Osteoblast (primary cell): ENCODE data around the gene GASK1B. TPM values are rescaled to one million over a fixed set of nuclear protein-coding genes. Genes with fewer than 3 reads are reported as not detected.
A peak's percentile ranks its signal among the peaks of the same experiment; 100 is the strongest.

Source experiments
- DNase-seq: peaks from one replicate; pipeline ENCODE4 v3.0.0; 2011; ENCODE audit warnings: low spot score, mixed read lengths; ENCODE audit not compliant: insufficient read length; ENCODE audit errors: missing footprints
- H2AFZ ChIP-seq: 2 replicates; pipeline ENCODE4 v1.6.0; 2011; ENCODE audit warnings: mild to moderate bottlenecking, low read length
- H3K27ac ChIP-seq: 2 replicates; pipeline ENCODE4 v1.5.1; 2011; ENCODE audit warnings: mild to moderate bottlenecking, low read depth, low read length, moderate library complexity
- H3K27me3 ChIP-seq: 2 replicates; pipeline ENCODE4 v1.6.0; 2012; ENCODE audit warnings: mild to moderate bottlenecking, control low read depth, inconsistent platforms, low read length, moderate library complexity; ENCODE audit not compliant: insufficient read depth
- H3K36me3 ChIP-seq: 2 replicates; pipeline ENCODE4 v1.5.1; 2011; ENCODE audit warnings: mild to moderate bottlenecking, low read length, control low read depth, moderate library complexity; ENCODE audit not compliant: insufficient read depth
- H3K4me1 ChIP-seq: 2 replicates; pipeline ENCODE4 v1.5.1; 2011; ENCODE audit warnings: mild to moderate bottlenecking, low read length, control low read depth, moderate library complexity; ENCODE audit not compliant: insufficient read depth
- H3K4me2 ChIP-seq: 2 replicates; pipeline ENCODE4 v1.6.0; 2011; ENCODE audit warnings: mild to moderate bottlenecking, low read length; ENCODE audit not compliant: insufficient read depth
- H3K4me3 ChIP-seq: fragments of 200-600 bp; sonication (generic); 3 replicates; pipeline ENCODE4 v1.5.1; 2012; ENCODE audit warnings: mild to moderate bottlenecking, low read length, inconsistent platforms; ENCODE audit not compliant: insufficient read depth
- H3K79me2 ChIP-seq: 2 replicates; pipeline ENCODE4 v1.6.0; 2012; ENCODE audit warnings: mild to moderate bottlenecking, low read length, control low read depth, inconsistent platforms; ENCODE audit not compliant: insufficient read depth
- H3K9me3 ChIP-seq: 2 replicates; pipeline ENCODE4 v1.5.1; 2011; ENCODE audit warnings: low read depth, low read length, control low read depth
- H4K20me1 ChIP-seq: 2 replicates; pipeline ENCODE4 v1.6.0; 2012; ENCODE audit warnings: mild to moderate bottlenecking, low read length, control low read depth; ENCODE audit not compliant: insufficient read depth
- total RNA-seq: library from RNA; depleted of rRNA; stranded (reverse); fragments of >200 nt; gene quantifications from 2 replicates; pipeline ENCODE4 v1.2.3, GENCODE V29; 2012
- TF ChIP-seq, protein P1 (sequence below): IDR thresholded peaks from 2 replicates; pipeline ENCODE4 v1.5.1; 2011; ENCODE audit warnings: mild to moderate bottlenecking, low read depth, low read length, moderate library complexity; ENCODE audit errors: extremely low read depth

GASK1B gene
- total RNA-seq, 1 donor, result 42.0 TPM

DNA sequence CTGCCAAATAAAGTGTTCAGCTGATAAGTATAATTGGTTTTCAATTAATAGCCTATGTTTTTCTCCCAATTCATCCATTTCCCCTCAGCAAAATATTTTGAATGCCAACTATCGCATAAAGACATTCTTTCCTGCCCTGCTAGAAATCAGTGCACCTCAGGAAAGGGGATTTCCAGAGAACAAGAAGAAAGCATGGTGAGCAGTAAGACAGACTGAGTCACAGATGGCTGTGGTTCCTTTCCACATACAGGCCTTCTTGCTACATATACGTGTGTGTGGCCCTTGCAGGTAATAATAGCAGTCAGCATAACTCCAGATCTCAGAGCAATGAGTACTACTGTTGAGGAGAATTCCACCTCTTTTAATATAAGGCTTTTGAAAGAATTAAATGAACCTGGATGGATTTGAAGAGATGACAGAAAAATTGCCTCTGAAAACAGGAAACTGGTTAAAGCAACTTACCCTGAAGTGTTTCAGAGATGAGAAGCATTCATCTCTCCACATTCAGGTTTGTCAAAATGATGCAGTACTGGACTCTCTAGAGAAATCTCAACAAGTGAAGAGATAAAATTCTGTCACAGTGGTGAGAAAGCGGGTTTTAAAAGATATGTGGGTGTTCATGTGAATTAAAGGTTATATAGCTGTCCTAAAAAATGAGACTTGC is 13.6 kb downstream of the GASK1B start:
- Histone ChIP-seq H2AFZ (no peak overlapping the region), H3K36me3 (no peaks in the 10 kb centered on the region), H3K4me3 (no peak overlapping the region), H3K4me1 (peaks cover 28% of the 10 kb centered on the region), H3K9me3 (no peaks in the 10 kb centered on the region), H3K27ac (peak overlapping the region; percentile 21), H4K20me1 (no peaks in the 10 kb centered on the region), H3K27me3 (no peaks in the 10 kb centered on the region), H3K79me2 (peaks cover 15% of the 10 kb centered on the region), H3K4me2 (no peak overlapping the region)
- no peak for DNase-seq
- TF ChIP-seq, protein P1, sequence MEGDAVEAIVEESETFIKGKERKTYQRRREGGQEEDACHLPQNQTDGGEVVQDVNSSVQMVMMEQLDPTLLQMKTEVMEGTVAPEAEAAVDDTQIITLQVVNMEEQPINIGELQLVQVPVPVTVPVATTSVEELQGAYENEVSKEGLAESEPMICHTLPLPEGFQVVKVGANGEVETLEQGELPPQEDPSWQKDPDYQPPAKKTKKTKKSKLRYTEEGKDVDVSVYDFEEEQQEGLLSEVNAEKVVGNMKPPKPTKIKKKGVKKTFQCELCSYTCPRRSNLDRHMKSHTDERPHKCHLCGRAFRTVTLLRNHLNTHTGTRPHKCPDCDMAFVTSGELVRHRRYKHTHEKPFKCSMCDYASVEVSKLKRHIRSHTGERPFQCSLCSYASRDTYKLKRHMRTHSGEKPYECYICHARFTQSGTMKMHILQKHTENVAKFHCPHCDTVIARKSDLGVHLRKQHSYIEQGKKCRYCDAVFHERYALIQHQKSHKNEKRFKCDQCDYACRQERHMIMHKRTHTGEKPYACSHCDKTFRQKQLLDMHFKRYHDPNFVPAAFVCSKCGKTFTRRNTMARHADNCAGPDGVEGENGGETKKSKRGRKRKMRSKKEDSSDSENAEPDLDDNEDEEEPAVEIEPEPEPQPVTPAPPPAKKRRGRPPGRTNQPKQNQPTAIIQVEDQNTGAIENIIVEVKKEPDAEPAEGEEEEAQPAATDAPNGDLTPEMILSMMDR, result no peak

DNA sequence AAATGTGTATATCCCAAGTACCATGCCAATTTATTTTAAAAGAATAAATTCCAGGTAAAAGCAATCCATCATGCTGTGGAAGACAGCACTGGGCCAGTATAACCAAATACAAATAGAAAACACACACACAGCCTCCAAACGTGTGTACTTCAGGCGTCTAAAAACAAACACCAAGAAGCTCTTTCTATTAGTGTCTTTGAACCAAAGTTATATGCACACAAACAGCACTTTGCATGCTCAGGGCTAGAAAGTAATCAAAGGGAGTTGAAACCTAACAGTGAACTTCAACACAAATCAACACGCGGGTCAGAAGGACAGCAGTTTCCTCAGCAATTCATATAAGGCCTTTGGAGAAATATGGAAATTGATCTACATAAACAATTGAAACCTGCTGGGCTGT is 15.4 kb downstream of the GASK1B start:
- peaks cover 7% of the 10 kb centered on the region for H3K79me2 ChIP-seq
- TF ChIP-seq, protein P1, result no peak
- H4K20me1 ChIP-seq, result no peaks in the 10 kb centered on the region
- H2AFZ ChIP-seq, result no peak overlapping the region
- no peaks in the 10 kb centered on the region for H3K27me3 ChIP-seq
- DNase-seq, result no peak
- H3K4me2 ChIP-seq, result no peak overlapping the region
- no peak overlapping the region for H3K27ac ChIP-seq
- no peaks in the 10 kb centered on the region for H3K36me3 ChIP-seq
- peaks cover 23% of the 10 kb centered on the region for H3K4me1 ChIP-seq
- H3K4me3 ChIP-seq, result no peak overlapping the region
- H3K9me3 ChIP-seq, result no peaks in the 10 kb centered on the region

DNA sequence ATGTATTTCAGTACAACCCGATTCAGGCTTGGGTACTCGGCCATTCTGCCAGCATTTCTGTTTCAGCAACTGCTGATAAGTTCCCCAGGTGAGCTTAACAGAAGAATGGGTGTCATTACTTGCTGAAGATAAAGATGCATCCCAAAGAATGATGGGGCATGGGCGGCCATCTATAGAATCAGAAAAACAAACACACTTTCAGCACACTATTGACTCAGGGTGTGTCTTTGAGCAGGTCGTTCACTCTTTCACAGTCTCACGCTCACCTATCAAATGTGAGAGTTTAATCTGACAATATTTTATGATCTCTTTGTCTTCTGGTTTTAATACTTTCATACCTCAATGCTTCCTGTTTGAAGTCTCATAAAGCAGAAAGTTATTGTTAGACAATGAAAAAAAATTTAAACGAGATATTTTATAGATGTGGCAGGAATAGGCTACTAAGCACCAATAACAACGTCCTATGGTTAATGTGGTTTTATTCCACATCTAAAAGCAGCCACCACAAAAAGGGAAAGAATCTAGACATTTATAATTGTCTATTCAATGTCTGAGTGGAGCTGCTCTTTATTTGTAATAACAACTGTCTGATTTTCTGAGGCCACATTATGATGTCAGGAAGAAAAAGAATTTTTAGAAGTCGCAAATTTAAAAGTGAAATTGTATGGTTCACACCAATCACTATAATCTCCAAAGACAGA is 17.0 kb downstream of the GASK1B start:
- H3K4me1 ChIP-seq, result peaks cover 11% of the 10 kb centered on the region
- TF ChIP-seq, protein P1, result no peak
- H3K79me2 ChIP-seq, result peaks cover 7% of the 10 kb centered on the region
- no peak overlapping the region for H3K4me3 ChIP-seq
- H4K20me1 ChIP-seq, result no peaks in the 10 kb centered on the region
- no peak overlapping the region for H3K4me2 ChIP-seq
- DNase-seq, result peak; percentile 55
- no peaks in the 10 kb centered on the region for H3K36me3 ChIP-seq
- no peaks in the 10 kb centered on the region for H3K9me3 ChIP-seq
- no peaks in the 10 kb centered on the region for H3K27me3 ChIP-seq
- no peak overlapping the region for H3K27ac ChIP-seq
- no peak overlapping the region for H2AFZ ChIP-seq

DNA sequence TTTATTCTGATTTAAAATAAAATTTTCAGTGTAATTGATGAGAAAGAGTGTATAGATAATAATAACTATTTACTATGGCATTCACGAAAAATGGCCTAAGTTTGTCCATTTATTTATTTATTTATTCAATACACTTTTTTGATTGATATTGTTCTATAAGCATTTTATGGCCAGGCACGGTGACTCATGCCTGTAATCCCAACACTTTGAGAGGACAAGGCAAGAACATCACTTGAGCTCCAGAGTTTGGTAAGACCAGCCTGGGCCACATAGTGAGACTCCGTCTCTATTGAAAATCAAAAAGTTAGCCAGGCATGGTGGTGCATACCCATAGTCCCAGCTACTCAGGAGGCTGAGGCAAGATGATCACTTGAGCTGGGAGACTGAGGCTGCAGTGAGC is 25.7 kb downstream of the GASK1B start:
- no peak overlapping the region for H3K4me2 ChIP-seq
- no peak for DNase-seq
- H3K27ac ChIP-seq, result no peak overlapping the region
- no peaks in the 10 kb centered on the region for H3K79me2 ChIP-seq
- H3K27me3 ChIP-seq, result no peaks in the 10 kb centered on the region
- H3K36me3 ChIP-seq, result no peaks in the 10 kb centered on the region
- H2AFZ ChIP-seq, result no peak overlapping the region
- H4K20me1 ChIP-seq, result no peaks in the 10 kb centered on the region
- H3K4me1 ChIP-seq, result no peaks in the 10 kb centered on the region
- H3K4me3 ChIP-seq, result no peak overlapping the region
- TF ChIP-seq, protein P1, result no peak
- no peaks in the 10 kb centered on the region for H3K9me3 ChIP-seq
